ENCODE data around the gene CADM2.

GRCh38 chr3:85185495-85185894, 226.7 kb downstream of the CADM2 start:
- TF ChIP-seq CTCF (IDR thresholded peaks at IDR 0.05) (no peak), ZFX (IDR thresholded peaks at IDR 0.05; ENCODE audit: borderline replicate concordance) (no peak)
